ENCODE results near the gene GPATCH1. TPM values are rescaled to one million over a fixed set of nuclear protein-coding genes. Genes with fewer than 3 reads are reported as not detected.
"Not testable (repeated sequence)": the region's sequence is repeated elsewhere in the genome, so short reads cannot be mapped to it uniquely, and the experiment has no call there.

GPATCH1 gene
- total and polyA plus RNA-seq, 2 donors from 2014 or later, result 4.3 to 9.1 TPM

DNA sequence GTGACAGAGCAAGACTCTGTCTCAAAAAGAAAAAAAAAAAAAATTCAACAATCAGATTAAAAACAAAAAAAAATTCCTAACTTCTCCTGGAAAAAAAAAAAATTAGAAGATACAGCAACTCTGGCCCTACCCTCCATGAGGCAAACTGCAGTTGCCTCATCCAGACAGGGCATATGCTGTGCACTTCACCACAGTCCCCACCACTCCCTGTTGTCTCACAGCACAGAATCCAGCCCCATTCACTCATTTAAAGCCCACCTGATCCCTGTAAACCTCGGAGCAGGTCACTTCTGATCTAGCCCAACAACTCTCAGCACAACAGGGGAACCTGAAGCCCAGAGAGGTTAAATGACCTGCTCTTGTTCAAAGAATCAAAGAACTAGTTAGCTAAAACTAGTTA is 41.2 kb upstream of the GPATCH1 start:
- Histone ChIP-seq H3K36me3 (ENCODE audit: control insufficient read depth in 2 of 3, insufficient read depth in 3 of 3, low read length in 3 of 3) (no peaks in the 10 kb centered on the region), H3K4me1 (ENCODE audit: control insufficient read depth in 2 of 3, insufficient read depth in 2 of 3, low read depth in 1 of 3, low read length in 3 of 3) (peaks cover 0 to 30% (median 22%) of the 10 kb centered on the region in 3 donors), H3K27me3 (ENCODE audit: control insufficient read depth, insufficient read depth, low read length) (no peaks in the 10 kb centered on the region), H3K4me3 (ENCODE audit: low read length in 3 of 3) (no peak overlapping the region), H3K27ac (ENCODE audit: low read depth in 2 of 2, low read length in 2 of 2) (peak overlapping the region; percentile 57 to 65), H3K9ac (ENCODE audit: low read length in 3 of 3) (no peak overlapping the region), H3K9me3 (ENCODE audit: control insufficient read depth in 2 of 3, insufficient read depth in 1 of 3, low read length in 3 of 3) (no peaks in the 10 kb centered on the region)
- FAIRE-seq, result no peak
- TF ChIP-seq CTCF (IDR thresholded peaks at IDR 0.05; ENCODE audit: borderline replicate concordance, extremely low read depth, insufficient read depth), result no peak
- no peak for DNase-seq
- intact Hi-C loops (cut with DNase I), result no loop called here

DNA sequence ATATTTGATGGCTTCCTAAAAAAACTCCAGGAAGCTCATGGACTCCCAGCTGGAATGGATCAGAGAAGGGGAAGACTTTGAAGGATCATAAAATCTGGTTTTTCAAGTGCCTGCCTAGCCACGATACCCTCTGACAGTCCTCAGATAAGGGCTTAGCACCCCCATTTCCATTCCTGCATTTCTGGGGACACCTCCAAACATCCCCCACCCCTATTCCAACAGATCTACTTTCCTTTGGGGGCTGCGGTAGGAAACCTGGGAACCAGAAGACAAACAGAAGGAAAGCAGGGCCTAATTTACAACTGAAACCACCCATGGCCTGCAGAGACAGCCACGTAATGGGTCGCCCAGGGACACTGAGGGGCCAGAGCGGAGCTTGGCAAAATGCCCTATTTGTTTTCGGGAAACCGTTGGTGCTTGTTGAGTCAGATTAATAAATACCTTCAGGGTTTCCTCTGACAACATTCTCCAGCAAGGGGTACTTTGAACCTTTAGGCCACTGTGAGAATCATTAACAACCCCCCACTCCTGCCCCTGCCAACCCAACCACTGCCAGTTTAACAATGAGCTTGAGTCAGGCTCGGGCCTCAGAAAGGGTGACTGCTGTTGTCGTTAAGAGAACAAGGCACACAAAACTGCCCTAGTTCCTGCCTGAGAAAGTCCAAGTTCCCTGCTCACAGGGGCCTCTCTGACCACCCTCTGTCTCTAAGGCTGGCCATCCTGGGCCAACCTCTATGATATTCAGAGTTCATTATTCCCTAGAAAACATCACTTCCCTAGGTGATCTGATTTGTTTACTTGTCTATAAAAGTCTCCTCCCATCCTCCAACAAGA is 39.8 kb upstream of the GPATCH1 start:
- H3K9me3 ChIP-seq (ENCODE audit: control insufficient read depth in 2 of 3, insufficient read depth in 1 of 3, low read length in 3 of 3), result no peaks in the 10 kb centered on the region
- peak overlapping the region in 1 of 3 donors; percentile 16 for H3K4me3 ChIP-seq (ENCODE audit: low read length in 3 of 3)
- peak overlapping the region in 1 of 3 donors; percentile 52 for H3K9ac ChIP-seq (ENCODE audit: low read length in 3 of 3)
- DNase-seq (peak; percentile 79 to 93 (median 90)), FAIRE-seq (no peak)
- intact Hi-C loops (cut with DNase I), result no loop called here
- peak overlapping the region; percentile 93 to 95 for H3K27ac ChIP-seq (ENCODE audit: low read depth in 2 of 2, low read length in 2 of 2)
- TF ChIP-seq CTCF (IDR thresholded peaks at IDR 0.05; ENCODE audit: borderline replicate concordance, extremely low read depth, insufficient read depth), result no peak
- no peaks in the 10 kb centered on the region for H3K27me3 ChIP-seq (ENCODE audit: control insufficient read depth, insufficient read depth, low read length)
- H3K4me1 ChIP-seq (ENCODE audit: control insufficient read depth in 2 of 3, insufficient read depth in 2 of 3, low read depth in 1 of 3, low read length in 3 of 3), result peaks cover 0 to 30% (median 22%) of the 10 kb centered on the region in 3 donors
- H3K36me3 ChIP-seq (ENCODE audit: control insufficient read depth in 2 of 3, insufficient read depth in 3 of 3, low read length in 3 of 3), result no peaks in the 10 kb centered on the region

DNA sequence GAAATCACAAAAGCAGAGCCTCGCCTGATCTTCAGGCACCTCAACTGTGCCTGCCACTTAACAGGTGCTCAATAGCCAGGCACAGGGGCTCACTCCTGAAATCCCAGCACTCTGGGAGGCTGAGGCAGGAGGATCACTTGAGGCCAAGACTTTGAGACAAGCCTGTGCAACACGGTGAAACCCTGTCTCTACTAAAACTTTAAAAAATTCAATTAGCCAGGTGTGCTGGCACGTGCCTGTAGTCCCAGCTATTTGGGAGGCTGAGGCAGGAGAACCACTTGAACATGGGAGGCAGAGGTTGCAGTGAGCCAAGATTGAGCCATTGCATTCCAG is 39.2 kb upstream of the GPATCH1 start:
- H3K27me3 ChIP-seq (ENCODE audit: control insufficient read depth, insufficient read depth, low read length); intact Hi-C loops (cut with DNase I); DNase-seq; H3K4me3 ChIP-seq (ENCODE audit: low read length in 3 of 3); H3K36me3 ChIP-seq (ENCODE audit: control insufficient read depth in 2 of 3, insufficient read depth in 3 of 3, low read length in 3 of 3); H3K9me3 ChIP-seq (ENCODE audit: control insufficient read depth in 2 of 3, insufficient read depth in 1 of 3, low read length in 3 of 3); FAIRE-seq: not testable (repeated sequence)
- Histone ChIP-seq H3K4me1 (ENCODE audit: control insufficient read depth in 2 of 3, insufficient read depth in 2 of 3, low read depth in 1 of 3, low read length in 3 of 3) (peaks cover 0 to 30% (median 22%) of the 10 kb centered on the region in 3 donors), H3K9ac (ENCODE audit: low read length in 3 of 3) (peak overlapping the region in 1 of 3 donors; percentile 52), H3K27ac (ENCODE audit: low read depth in 2 of 2, low read length in 2 of 2) (peak overlapping the region; percentile 93 to 95)

DNA sequence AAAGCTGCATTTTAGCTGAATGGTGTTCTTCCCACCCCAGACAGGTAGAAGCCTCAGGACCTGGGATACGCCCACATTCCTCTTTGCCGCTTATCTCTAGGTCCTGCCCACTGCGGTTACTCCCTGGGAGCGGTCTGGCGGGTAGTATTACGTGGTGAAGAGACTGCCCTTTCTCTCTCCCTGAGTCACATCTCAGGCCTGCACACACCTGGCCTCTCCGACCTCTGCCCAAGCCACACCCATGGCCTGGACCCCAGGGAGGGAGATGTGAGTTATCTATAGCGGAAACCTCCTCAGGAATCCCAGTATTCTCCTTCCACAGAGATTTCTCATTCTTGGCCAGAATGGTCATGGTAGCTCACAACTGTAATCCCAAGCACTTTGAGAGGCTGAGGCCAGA is 33.6 kb upstream of the GPATCH1 start:
- H3K27ac ChIP-seq (ENCODE audit: low read depth in 2 of 2, low read length in 2 of 2), result no peak overlapping the region
- H3K4me3 ChIP-seq (ENCODE audit: low read length in 3 of 3), result no peak overlapping the region
- no peaks in the 10 kb centered on the region for H3K36me3 ChIP-seq (ENCODE audit: control insufficient read depth in 2 of 3, insufficient read depth in 3 of 3, low read length in 3 of 3)
- no peak overlapping the region for H3K9ac ChIP-seq (ENCODE audit: low read length in 3 of 3)
- H3K4me1 ChIP-seq (ENCODE audit: control insufficient read depth in 2 of 3, insufficient read depth in 2 of 3, low read depth in 1 of 3, low read length in 3 of 3), result peaks cover 0 to 17% (median 2%) of the 10 kb centered on the region in 3 donors
- no peaks in the 10 kb centered on the region for H3K9me3 ChIP-seq (ENCODE audit: control insufficient read depth in 2 of 3, insufficient read depth in 1 of 3, low read length in 3 of 3)
- intact Hi-C loops (cut with DNase I), result no loop called here
- TF ChIP-seq CTCF (IDR thresholded peaks at IDR 0.05; ENCODE audit: borderline replicate concordance, extremely low read depth, insufficient read depth), result no peak
- DNase-seq (no peak), FAIRE-seq (no peak)
- no peaks in the 10 kb centered on the region for H3K27me3 ChIP-seq (ENCODE audit: control insufficient read depth, insufficient read depth, low read length)

Measured in kidney (tissue), 14 donors.